ENCODE results near the gene PIP4K2C.

Gene PIP4K2C

DNA sequence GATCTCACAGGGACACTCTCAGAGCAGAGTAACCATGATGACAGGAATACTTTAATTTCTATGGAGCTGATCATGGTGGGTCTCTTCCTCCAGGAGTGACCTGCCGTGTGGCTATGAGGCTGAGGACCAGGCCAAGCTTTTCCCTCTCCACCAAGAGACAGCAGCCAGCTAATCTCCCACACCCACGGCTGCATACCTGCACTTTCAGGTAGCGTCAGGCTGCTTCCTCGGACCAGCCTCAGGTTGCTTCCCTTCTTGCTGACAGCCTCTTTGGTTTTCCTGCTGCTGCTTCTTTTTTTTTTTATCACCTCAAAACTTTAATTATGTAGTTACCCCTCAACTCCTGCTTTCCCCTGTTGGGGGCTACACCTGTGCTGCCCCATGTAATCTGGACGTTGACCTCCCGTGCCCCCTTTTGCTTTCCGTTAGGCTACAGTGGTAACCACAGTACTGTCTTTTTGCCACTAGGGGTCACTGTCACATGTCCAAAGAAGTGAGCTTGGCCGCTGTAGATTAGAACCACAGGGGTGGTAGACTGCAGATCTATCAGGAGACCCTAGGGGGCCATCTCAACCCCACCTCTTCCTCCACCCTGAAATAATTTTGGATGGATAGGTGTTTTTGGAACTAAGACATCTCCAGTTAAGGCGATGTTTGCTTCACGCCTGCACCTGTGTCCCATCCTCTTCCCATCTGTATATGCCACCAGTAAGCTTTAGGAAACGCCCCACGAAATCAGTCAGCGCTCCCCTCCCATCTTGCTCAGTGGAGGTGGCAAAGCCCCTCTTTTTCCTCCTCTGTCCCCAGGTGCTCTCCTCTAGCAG, 7.8 kb upstream of the PIP4K2C start:
- TF ChIP-seq, protein P1, sequence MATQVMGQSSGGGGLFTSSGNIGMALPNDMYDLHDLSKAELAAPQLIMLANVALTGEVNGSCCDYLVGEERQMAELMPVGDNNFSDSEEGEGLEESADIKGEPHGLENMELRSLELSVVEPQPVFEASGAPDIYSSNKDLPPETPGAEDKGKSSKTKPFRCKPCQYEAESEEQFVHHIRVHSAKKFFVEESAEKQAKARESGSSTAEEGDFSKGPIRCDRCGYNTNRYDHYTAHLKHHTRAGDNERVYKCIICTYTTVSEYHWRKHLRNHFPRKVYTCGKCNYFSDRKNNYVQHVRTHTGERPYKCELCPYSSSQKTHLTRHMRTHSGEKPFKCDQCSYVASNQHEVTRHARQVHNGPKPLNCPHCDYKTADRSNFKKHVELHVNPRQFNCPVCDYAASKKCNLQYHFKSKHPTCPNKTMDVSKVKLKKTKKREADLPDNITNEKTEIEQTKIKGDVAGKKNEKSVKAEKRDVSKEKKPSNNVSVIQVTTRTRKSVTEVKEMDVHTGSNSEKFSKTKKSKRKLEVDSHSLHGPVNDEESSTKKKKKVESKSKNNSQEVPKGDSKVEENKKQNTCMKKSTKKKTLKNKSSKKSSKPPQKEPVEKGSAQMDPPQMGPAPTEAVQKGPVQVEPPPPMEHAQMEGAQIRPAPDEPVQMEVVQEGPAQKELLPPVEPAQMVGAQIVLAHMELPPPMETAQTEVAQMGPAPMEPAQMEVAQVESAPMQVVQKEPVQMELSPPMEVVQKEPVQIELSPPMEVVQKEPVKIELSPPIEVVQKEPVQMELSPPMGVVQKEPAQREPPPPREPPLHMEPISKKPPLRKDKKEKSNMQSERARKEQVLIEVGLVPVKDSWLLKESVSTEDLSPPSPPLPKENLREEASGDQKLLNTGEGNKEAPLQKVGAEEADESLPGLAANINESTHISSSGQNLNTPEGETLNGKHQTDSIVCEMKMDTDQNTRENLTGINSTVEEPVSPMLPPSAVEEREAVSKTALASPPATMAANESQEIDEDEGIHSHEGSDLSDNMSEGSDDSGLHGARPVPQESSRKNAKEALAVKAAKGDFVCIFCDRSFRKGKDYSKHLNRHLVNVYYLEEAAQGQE (IDR thresholded peaks at IDR 0.05; ENCODE audit: insufficient read depth in 1 of 2, low read depth in 2 of 2, low read length in 2 of 2), result no peak
- no peak for TF ChIP-seq FOXP2 (optimal IDR thresholded peaks at IDR 0.05; ENCODE audit: borderline replicate concordance, extremely low read depth, extremely low read length, insufficient read depth)
- no peak for TF ChIP-seq SIN3A (IDR thresholded peaks at IDR 0.05; ENCODE audit: borderline replicate concordance, insufficient read depth, low read length)
- TF ChIP-seq TAF1 (IDR thresholded peaks at IDR 0.05; ENCODE audit: borderline replicate concordance, insufficient read depth, low read length), result no peak
- TF ChIP-seq POLR2AphosphoS5 (IDR thresholded peaks at IDR 0.05; ENCODE audit: low read depth, low read length), result no peak

DNA sequence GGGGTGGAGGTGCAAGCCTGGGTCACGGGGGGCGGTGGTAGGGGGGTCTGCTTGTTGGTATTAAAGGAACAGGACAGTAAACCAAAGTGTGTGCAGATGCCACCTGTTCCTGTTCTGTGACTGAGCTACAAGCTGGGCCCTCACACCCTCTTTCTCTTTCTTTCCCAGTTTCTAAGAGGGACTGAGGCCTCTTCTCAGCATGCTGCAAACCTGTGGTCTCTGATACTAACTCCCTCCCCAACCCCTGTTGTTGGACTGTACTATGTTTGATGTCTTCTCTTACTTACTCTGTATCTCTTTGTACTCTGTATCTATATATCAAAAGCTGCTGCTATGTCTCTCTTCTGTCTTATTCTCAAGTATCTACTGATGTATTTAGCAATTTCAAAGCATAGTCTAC, 6.9 kb upstream of the PIP4K2C start:
- TF ChIP-seq SIN3A (IDR thresholded peaks at IDR 0.05; ENCODE audit: borderline replicate concordance, insufficient read depth, low read length), result no peak
- TF ChIP-seq, protein P1 (IDR thresholded peaks at IDR 0.05; ENCODE audit: insufficient read depth in 1 of 2, low read depth in 2 of 2, low read length in 2 of 2), result no peak
- TF ChIP-seq POLR2AphosphoS5 (IDR thresholded peaks at IDR 0.05; ENCODE audit: low read depth, low read length), result no peak
- no peak for TF ChIP-seq TAF1 (IDR thresholded peaks at IDR 0.05; ENCODE audit: borderline replicate concordance, insufficient read depth, low read length)
- TF ChIP-seq FOXP2 (optimal IDR thresholded peaks at IDR 0.05; ENCODE audit: borderline replicate concordance, extremely low read depth, extremely low read length, insufficient read depth), result no peak

DNA sequence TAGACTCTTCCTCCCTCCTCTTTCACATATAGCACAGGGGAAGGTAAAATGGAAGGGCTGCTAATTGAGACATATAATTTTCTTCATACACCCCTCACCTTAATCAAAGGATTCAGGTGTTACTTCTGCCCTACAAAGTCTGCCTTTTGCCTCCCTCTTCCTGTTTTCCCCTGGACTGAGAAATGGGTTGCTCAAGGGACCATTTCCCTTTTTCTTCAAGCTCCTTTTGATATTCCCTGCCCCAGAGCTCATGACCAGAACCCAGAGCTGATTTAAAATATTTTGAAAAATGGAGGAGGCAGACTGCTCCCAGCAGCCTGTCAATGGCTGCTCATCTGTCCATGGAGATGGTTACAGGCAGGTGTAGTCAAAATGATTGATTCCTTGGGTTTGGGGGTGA, 6.3 kb upstream of the PIP4K2C start:
- no peak for TF ChIP-seq FOXP2 (optimal IDR thresholded peaks at IDR 0.05; ENCODE audit: borderline replicate concordance, extremely low read depth, extremely low read length, insufficient read depth)
- TF ChIP-seq TAF1 (IDR thresholded peaks at IDR 0.05; ENCODE audit: borderline replicate concordance, insufficient read depth, low read length), result no peak
- TF ChIP-seq, protein P1 (IDR thresholded peaks at IDR 0.05; ENCODE audit: insufficient read depth in 1 of 2, low read depth in 2 of 2, low read length in 2 of 2), result no peak
- TF ChIP-seq SIN3A (IDR thresholded peaks at IDR 0.05; ENCODE audit: borderline replicate concordance, insufficient read depth, low read length), result no peak
- no peak for TF ChIP-seq POLR2AphosphoS5 (IDR thresholded peaks at IDR 0.05; ENCODE audit: low read depth, low read length)

DNA sequence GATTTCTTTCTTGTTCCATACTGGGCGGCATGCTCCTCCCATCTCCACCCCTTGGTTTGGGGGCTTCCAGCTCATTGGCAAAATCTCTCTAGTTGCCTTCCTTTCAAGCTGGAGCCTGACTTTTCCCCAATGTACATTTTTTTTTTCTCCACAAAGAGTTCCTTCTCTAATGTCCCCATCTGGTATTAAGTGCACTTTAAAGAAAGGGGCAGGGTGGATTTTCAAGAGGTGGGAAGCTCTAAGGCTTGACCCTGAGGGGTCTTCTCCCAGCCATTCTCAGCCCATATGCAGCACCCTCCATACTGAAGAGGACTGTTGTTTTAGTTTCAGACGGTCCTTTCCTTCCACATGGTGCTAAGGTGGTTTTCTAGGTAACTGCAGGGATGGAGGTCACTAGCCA, 5.8 kb upstream of the PIP4K2C start:
- TF ChIP-seq POLR2AphosphoS5 (IDR thresholded peaks at IDR 0.05; ENCODE audit: low read depth, low read length) (no peak), TAF1 (IDR thresholded peaks at IDR 0.05; ENCODE audit: borderline replicate concordance, insufficient read depth, low read length) (no peak), SIN3A (IDR thresholded peaks at IDR 0.05; ENCODE audit: borderline replicate concordance, insufficient read depth, low read length) (no peak), FOXP2 (optimal IDR thresholded peaks at IDR 0.05; ENCODE audit: borderline replicate concordance, extremely low read depth, extremely low read length, insufficient read depth) (no peak)
- TF ChIP-seq, protein P1 (IDR thresholded peaks at IDR 0.05; ENCODE audit: insufficient read depth in 1 of 2, low read depth in 2 of 2, low read length in 2 of 2), result no peak
